Activated CD4-positive, alpha-beta T cell treated with anti-CD3 and anti-CD28 coated beads, Interleukin-2, Interleukin-4, amounts not matched to agents 100 ng/mL and 50 ng/mL, durations not matched to agents 16 hours and 8 hours (primary cell): ENCODE measurements around the gene LCN10.

Experiments used
- DNase-seq: peaks from one replicate; pipeline ENCODE4 v3.0.0-alpha.2; 2020; ENCODE audit warnings: low spot score

Gene LCN10

GRCh38 chr9:136754626-136755301, 12.0 kb upstream of the LCN10 start:
- no peak for DNase-seq

GRCh38 chr9:136754059-136754572, 11.4 kb upstream of the LCN10 start:
- DNase-seq, result no peak

- DNase-seq, result no peak
These were observed 10.8 kb upstream of the LCN10 start for GRCh38 chr9:136753371-136754058.

GRCh38 chr9:136751814-136752213, 9.1 kb upstream of the LCN10 start:
- no peak for DNase-seq

- DNase-seq, result no peak
These were observed 8.5 kb upstream of the LCN10 start for GRCh38 chr9:136751244-136751643.

GRCh38 chr9:136750526-136750925, 7.8 kb upstream of the LCN10 start:
- peak; percentile 71 for DNase-seq

GRCh38 chr9:136748666-136749611, 6.2 kb upstream of the LCN10 start:
- no peak for DNase-seq

- DNase-seq, result no peak
These were observed 5.5 kb upstream of the LCN10 start, which contains the start of gene LCN6 for GRCh38 chr9:136748201-136748600. TSS of gene LCN6 (minus strand) at chr9:136748525. CDS start at chr9:136748483, 42 bp downstream.

GRCh38 chr9:136747161-136748060, 4.7 kb upstream of the LCN10 start:
- no peak for DNase-seq

- no peak for DNase-seq
These were observed 3.9 kb upstream of the LCN10 start for GRCh38 chr9:136746621-136747020.

GRCh38 chr9:136746155-136746490, 3.4 kb upstream of the LCN10 start:
- DNase-seq, result no peak

- DNase-seq, result no peak
These were observed 2.8 kb upstream of the LCN10 start for GRCh38 chr9:136745389-136746154.

- no peak for DNase-seq
These were observed 2.0 kb upstream of the LCN10 start for GRCh38 chr9:136744773-136745172.

GRCh38 chr9:136743639-136744211, 985 bp upstream of the LCN10 start:
- DNase-seq, result no peak

- DNase-seq, result peak; percentile 28
These were observed 713 bp downstream of the LCN10 start for GRCh38 chr9:136741883-136742571.

- no peak for DNase-seq
These were observed 1.5 kb downstream of the LCN10 start for GRCh38 chr9:136740971-136741882.

GRCh38 chr9:136740491-136740890, 2.2 kb downstream of the LCN10 start:
- DNase-seq, result no peak

- DNase-seq, result no peak
These were observed 2.7 kb downstream of the LCN10 start for GRCh38 chr9:136740069-136740468.

GRCh38 chr9:136739509-136739908, 3.2 kb downstream of the LCN10 start:
- DNase-seq, result no peak
